Rectal smooth muscle tissue (tissue), 1 donor: Measurements from ENCODE around the gene PER3.

ENCODE experiments used
- H3K27ac ChIP-seq: one replicate; pipeline ENCODE4 v1.7.0; 2013; ENCODE audit warnings: low read depth, low read length, inconsistent platforms
- H3K27me3 ChIP-seq: one replicate; pipeline ENCODE4 v1.7.0; 2013; ENCODE audit warnings: low read length; ENCODE audit not compliant: control insufficient read depth, insufficient read depth
- H3K36me3 ChIP-seq: one replicate; pipeline ENCODE4 v1.7.0; 2013; ENCODE audit warnings: low read length; ENCODE audit not compliant: control insufficient read depth, insufficient read depth
- H3K4me1 ChIP-seq: one replicate; pipeline ENCODE4 v1.7.0; 2013; ENCODE audit warnings: low read length; ENCODE audit not compliant: control insufficient read depth, insufficient read depth
- H3K4me3 ChIP-seq: one replicate; pipeline ENCODE4 v1.7.0; 2013; ENCODE audit warnings: low read length
- H3K9ac ChIP-seq: one replicate; pipeline ENCODE4 v1.7.0; 2013; ENCODE audit warnings: low read length

The PER3 gene

GRCh38 chr1:7850786-7851185, 66.7 kb downstream of the PER3 start:
- H3K27ac ChIP-seq: no peak overlapping the region
- no peaks in the 10 kb centered on the region for H3K27me3 ChIP-seq
- no peaks in the 10 kb centered on the region for H3K4me1 ChIP-seq
- H3K4me3 ChIP-seq: no peak overlapping the region
- H3K9ac ChIP-seq: no peak overlapping the region
- peaks cover 2% of the 10 kb centered on the region for H3K36me3 ChIP-seq

DNA sequence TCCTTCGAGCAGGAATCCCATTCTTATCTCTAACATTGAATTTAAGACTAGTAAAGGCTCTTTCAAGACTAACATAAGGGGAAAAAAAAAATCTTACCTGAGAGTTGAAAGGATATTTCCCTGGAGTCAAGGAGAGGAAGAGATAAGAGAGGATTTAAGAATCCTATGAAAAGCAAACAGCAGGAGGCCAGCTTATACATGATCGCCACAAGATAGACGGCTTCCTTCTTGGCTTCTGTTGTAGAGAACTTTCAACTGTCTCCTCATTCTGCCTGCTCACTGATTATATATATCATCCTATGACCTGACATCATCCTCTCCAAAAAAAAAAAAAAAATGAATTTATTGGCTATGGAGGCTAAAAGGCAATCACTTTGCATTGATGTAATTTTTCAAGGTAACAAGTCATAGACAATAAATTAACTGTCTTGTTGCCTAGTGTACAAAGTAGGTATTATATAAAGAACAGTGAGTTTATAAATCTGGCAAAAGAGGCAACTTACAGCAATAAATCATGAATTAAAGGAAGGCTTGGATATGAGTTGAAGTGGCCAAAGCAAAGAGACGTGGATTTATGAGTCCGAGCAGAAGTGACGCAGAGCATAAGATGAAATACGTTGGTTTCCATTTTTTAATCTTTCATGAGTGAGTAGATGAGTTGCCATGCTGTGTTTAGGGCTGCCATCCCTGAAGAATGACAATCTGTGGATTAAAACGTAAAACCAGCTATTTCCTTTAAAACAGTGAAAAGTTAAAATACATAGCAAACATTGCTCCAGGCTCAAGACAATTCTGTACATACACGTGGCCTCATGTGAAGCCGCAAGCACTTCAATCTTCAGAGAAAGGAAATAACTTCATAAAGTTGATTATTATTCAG, 69.0 kb downstream of the PER3 start, which contains the start of gene UTS2:
Gene UTS2, minus strand, starts transcription at position 262 of the 880 bp plus-strand sequence. Its CDS starts 62 bp downstream, at position 200.
- Histone ChIP-seq H3K36me3 (peaks cover 2% of the 10 kb centered on the region), H3K9ac (no peak within 1 kb of the TSS), H3K27me3 (no peaks in the 10 kb centered on the region), H3K27ac (no peak within 1 kb of the TSS), H3K4me1 (no peaks in the 10 kb centered on the region), H3K4me3 (no peak within 1 kb of the TSS)

GRCh38 chr1:7853684-7854026, 69.6 kb downstream of the PER3 start:
- H3K9ac ChIP-seq: no peak overlapping the region
- peaks cover 2% of the 10 kb centered on the region for H3K36me3 ChIP-seq
- no peaks in the 10 kb centered on the region for H3K4me1 ChIP-seq
- no peak overlapping the region for H3K27ac ChIP-seq
- H3K4me3 ChIP-seq: no peak overlapping the region
- no peaks in the 10 kb centered on the region for H3K27me3 ChIP-seq

GRCh38 chr1:7856345-7856744, 72.3 kb downstream of the PER3 start:
- no peak overlapping the region for H3K27ac ChIP-seq

GRCh38 chr1:7857000-7857399, 72.9 kb downstream of the PER3 start:
- no peaks in the 10 kb centered on the region for H3K27me3 ChIP-seq
- no peaks in the 10 kb centered on the region for H3K36me3 ChIP-seq
- no peak overlapping the region for H3K4me3 ChIP-seq
- H3K27ac ChIP-seq: no peak overlapping the region
- no peak overlapping the region for H3K9ac ChIP-seq
- H3K4me1 ChIP-seq: no peaks in the 10 kb centered on the region

More at GRCh38 chr1:7856345-7856744, 72.3 kb downstream of the PER3 start:
- H3K36me3 ChIP-seq: peaks cover 2% of the 10 kb centered on the region
- H3K4me1 ChIP-seq: no peaks in the 10 kb centered on the region
- H3K4me3 ChIP-seq: no peak overlapping the region
- no peaks in the 10 kb centered on the region for H3K27me3 ChIP-seq
- no peak overlapping the region for H3K9ac ChIP-seq

DNA sequence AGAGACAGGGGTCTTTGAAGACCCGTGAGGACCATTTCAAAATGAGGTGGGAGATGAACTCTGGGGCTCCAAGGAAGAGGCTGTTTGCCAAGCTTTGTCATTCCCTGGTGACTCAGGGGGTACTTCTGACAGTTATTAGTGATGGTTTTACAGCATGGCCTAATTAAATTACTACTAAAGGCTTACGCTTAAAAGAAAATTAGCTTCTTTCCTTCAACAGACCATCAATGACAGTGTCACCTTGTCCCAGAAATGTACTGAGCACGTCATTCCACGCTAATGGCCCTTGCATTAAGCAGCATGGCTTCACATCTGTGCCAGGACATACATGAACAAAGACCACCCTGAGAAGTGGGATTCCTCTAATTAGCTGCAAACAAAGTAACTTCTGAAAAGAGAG, 73.9 kb downstream of the PER3 start:
- Histone ChIP-seq H3K27ac (no peak overlapping the region), H3K4me3 (no peak overlapping the region), H3K27me3 (no peaks in the 10 kb centered on the region), H3K9ac (no peak overlapping the region), H3K36me3 (no peaks in the 10 kb centered on the region), H3K4me1 (no peaks in the 10 kb centered on the region)

GRCh38 chr1:7859406-7859805, 75.3 kb downstream of the PER3 start:
- Histone ChIP-seq H3K4me3 (no peak overlapping the region), H3K36me3 (no peaks in the 10 kb centered on the region), H3K4me1 (no peaks in the 10 kb centered on the region), H3K9ac (no peak overlapping the region), H3K27me3 (no peaks in the 10 kb centered on the region), H3K27ac (no peak overlapping the region)

GRCh38 chr1:7860130-7860529, 76.0 kb downstream of the PER3 start:
- H3K4me1 ChIP-seq: no peaks in the 10 kb centered on the region
- H3K27me3 ChIP-seq: no peaks in the 10 kb centered on the region
- H3K9ac ChIP-seq: no peak overlapping the region
- H3K27ac ChIP-seq: no peak overlapping the region
- H3K4me3 ChIP-seq: no peak overlapping the region
- no peaks in the 10 kb centered on the region for H3K36me3 ChIP-seq

DNA sequence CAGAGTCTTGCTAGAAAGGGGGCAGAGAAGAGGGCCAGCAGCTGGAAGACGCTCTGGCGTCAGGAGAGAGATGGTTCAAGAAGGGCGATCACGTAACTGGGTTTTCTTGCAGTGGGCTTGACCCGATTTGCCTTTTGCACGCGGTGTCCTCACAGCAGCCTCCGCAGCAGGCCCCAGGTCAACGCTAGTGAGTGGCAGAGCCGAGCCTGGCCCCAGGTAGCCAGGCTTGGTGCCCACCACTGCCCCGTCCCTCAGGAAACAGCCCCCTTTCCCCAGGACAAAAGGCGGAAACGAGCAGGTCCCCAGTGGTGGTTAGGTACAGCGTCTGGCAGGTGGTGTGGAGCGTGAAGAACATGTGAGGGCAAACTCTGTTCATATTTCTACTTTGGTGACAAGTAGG, 77.4 kb downstream of the PER3 start:
- H3K36me3 ChIP-seq: no peaks in the 10 kb centered on the region
- H3K4me3 ChIP-seq: no peak overlapping the region
- no peaks in the 10 kb centered on the region for H3K27me3 ChIP-seq
- H3K4me1 ChIP-seq: no peaks in the 10 kb centered on the region
- H3K9ac ChIP-seq: no peak overlapping the region
- H3K27ac ChIP-seq: no peak overlapping the region

DNA sequence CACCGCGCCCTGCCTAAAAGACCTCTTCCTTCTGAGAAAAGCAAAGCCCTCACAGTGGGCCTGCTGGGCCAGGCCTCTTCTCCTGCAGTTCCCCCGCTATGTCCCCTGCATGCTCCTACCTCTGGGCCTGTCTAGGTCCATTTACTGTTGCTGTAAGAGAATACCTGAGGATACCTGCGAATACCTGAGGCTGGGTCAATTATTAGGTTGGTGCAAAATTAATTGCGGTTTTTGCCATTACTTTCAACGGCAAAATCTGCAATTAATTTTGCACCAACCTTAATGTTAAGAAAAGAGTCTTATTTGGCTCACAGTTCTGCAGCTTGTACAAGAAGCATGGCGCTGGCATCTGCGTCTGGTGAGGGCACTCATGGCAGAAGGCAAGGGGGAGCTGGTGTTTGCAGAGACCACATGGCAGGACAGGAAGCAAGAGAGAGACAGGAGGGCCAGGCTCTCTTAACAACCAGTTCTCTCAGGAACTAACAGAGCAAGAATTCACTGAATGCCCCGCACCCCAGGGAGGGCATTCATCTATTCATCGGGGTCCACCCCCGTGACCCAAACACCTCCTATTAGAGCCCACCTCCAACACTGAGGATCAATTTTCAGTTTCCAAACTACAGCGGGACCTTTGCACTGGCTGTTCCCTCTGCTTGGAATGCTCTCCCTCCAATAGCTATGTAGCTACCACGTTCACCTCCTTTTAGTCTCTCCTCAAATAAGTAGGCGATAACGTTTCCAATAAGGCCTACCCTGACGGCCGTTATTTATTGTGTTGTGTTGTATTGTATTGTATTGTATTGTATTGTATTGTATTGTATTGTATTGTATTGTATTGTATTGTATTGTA, 78.3 kb downstream of the PER3 start:
- H3K9ac ChIP-seq: no peak overlapping the region

GRCh38 chr1:7863756-7864328, 79.8 kb downstream of the PER3 start:
- Histone ChIP-seq H3K27me3 (no peaks in the 10 kb centered on the region), H3K4me1 (no peaks in the 10 kb centered on the region), H3K36me3 (no peaks in the 10 kb centered on the region), H3K27ac (no peak overlapping the region), H3K4me3 (no peak overlapping the region), H3K9ac (no peak overlapping the region)

More for the DNA sequence above, 78.3 kb downstream of the PER3 start:
- Histone ChIP-seq H3K27me3 (no peaks in the 10 kb centered on the region), H3K36me3 (no peaks in the 10 kb centered on the region), H3K4me3 (no peak overlapping the region), H3K4me1 (no peaks in the 10 kb centered on the region), H3K27ac (no peak overlapping the region)

DNA sequence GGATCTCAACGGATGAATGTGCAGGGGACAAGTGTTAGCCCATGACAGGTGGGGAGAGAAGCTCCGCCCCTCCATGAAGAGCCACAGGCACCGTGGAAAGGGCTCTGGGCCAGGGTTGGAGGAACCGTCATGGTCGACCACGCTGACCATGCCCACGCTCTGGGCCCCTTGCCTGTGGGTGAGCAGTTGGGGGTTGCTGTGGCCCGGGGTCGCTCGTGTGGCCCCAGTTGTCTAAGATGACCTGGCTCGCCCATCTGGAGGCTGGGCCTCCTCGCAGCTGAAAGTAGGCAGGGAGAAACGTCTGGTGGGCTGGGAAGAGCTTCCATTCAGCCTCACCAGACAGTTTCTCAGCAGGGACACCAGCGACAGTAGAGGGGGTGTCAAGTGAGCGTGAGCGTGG, 81.9 kb downstream of the PER3 start:
- Histone ChIP-seq H3K9ac (no peak overlapping the region), H3K4me3 (no peak overlapping the region), H3K27ac (no peak overlapping the region), H3K27me3 (no peaks in the 10 kb centered on the region), H3K36me3 (no peaks in the 10 kb centered on the region), H3K4me1 (no peaks in the 10 kb centered on the region)
